Right lobe of liver (tissue), 6 donors: ENCODE results near the gene UNKL. TPM values are rescaled to one million over a fixed set of nuclear protein-coding genes. Genes with fewer than 3 reads are reported as not detected.

Source experiments
- ATAC-seq, 4 donors: fragments of 200-7000 bp; cut with Tn5 transposase; one replicate each; pipeline ENCODE4 v1.9.1; 2020; ENCODE audit warnings: mild to moderate bottlenecking in 4 of 4, moderate library complexity in 4 of 4
- DNase-seq, 3 donors: peaks; one replicate each; pipeline ENCODE4 v3.0.0-alpha.2; 2020
- H3K27ac ChIP-seq, 3 donors: fragments of 200-600 bp; one replicate each; pipeline ENCODE4 v1.8.0; 2022
- H3K27me3 ChIP-seq, 2 donors: fragments of 200-600 bp; one replicate each; pipeline ENCODE4 v1.8.0; 2022
- H3K36me3 ChIP-seq, 4 donors: fragments of 200-600 bp; sonication (generic) in 1 of 4; one replicate each; pipeline versions ENCODE4 v1.5.1 to v1.8.0; 2017 to 2022; ENCODE audit warnings: control low read depth in 1 of 4
- H3K4me1 ChIP-seq, 4 donors: fragments of 200-600 bp; sonication (generic) in 1 of 4; one replicate each; pipeline versions ENCODE4 v1.5.1 to v1.8.0; 2017 to 2022; ENCODE audit warnings: control low read depth in 1 of 4
- H3K4me3 ChIP-seq, 3 donors: fragments of 200-600 bp; one replicate each; pipeline ENCODE4 v1.8.0; 2022
- H3K9me3 ChIP-seq, 4 donors: fragments of 200-600 bp; sonication (generic) in 1 of 4; one replicate each; pipeline versions ENCODE4 v1.5.1 to v1.8.0; 2017 to 2022; ENCODE audit warnings: control low read depth in 1 of 4
- POLR2A ChIP-seq: fragments of 450-650 bp; IDR thresholded peaks from one replicate; pipeline ENCODE4 v1.6.1; 2017; ENCODE audit warnings: antibody characterized with exemption, mild to moderate bottlenecking
- WGBS: methylation state at CpG from one replicate; pipeline ENCODE4 v1.1.6; 2018; ENCODE audit warnings: low coverage, low lambda C conversion rate; ENCODE audit not compliant: insufficient coverage; ENCODE audit errors: missing lambda C conversion rate; 5-methylcytosine and 5-hydroxymethylcytosine counted together
- intact Hi-C, 2 donors: fragments of 100-400 bp; cut with DNase I; formaldehyde crosslinking; loops; one replicate each; pipeline versions ENCODE4 v1.11.2 to v1.14.1; 2022
- total RNA-seq, 6 experiments: library from RNA; depleted of rRNA in 2 of 6; stranded (reverse); fragments of >200 nt in 2 of 6; fragmentation: NEBNext Ultra II Directional in 3 of 6; extraction: Animal tissue kit (Norgen Biotek cat#: 25700) in 3 of 6; gene quantifications; one replicate each; pipeline versions ENCODE4 v1.1.0 to v1.2.4, GENCODE V29; 2016 to 2023
- TF ChIP-seq, protein P1 (sequence below), 4 donors: fragments of 200-600 bp in 3 of 4; fragments of 450-650 bp in 1 of 4; IDR thresholded peaks; one replicate each; pipeline versions ENCODE4 v1.5.1 to v1.8.0; 2016 to 2022; ENCODE audit warnings: antibody characterized with exemption in 4 of 4, mild to moderate bottlenecking in 2 of 4
- donor health status: DM: no; HTN: yes; CAD: no.
- donor health status: DM: no; HTN: no; CAD: no.
- donor health status: DM: no; HTN: no; CAD: no.
- donor health status: DM: no; HTN: yes; CAD: no.
- donor health status: DM: no; HTN: yes; CAD: no.

Gene UNKL
- total RNA-seq, 6 experiments from 2014 or later, result 9.0 to 14.2 (median 12.0) TPM

DNA sequence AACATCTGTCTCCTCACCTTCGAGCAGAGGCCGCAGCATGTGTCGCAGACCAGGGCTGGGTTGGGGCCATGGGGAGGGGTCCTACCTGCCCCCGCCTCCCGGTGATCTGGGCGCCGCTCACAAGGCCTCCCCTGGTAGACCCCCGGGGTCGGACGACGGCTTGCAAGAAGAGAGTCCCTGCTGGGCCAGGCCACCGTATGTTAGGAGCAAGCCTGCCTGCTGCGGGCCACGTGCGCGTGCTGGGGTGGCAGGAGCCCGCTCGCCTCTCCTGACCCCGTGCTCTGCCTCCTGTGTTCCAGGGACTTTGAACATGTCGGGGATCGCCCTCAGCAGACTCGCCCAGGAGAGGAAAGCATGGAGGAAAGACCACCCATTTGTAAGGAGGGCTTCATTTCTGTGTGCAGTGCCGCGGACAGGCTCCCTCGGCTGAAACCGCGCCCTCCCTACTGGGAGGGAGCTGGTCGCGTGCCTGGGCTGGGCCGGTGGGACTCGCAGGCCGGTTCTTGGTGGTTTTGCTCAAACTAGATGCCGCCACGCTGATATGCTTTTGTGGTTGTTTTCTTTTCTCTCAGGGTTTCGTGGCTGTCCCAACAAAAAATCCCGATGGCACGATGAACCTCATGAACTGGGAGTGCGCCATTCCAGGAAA, 100.7 kb downstream of the UNKL start:
- TF ChIP-seq, protein P1, sequence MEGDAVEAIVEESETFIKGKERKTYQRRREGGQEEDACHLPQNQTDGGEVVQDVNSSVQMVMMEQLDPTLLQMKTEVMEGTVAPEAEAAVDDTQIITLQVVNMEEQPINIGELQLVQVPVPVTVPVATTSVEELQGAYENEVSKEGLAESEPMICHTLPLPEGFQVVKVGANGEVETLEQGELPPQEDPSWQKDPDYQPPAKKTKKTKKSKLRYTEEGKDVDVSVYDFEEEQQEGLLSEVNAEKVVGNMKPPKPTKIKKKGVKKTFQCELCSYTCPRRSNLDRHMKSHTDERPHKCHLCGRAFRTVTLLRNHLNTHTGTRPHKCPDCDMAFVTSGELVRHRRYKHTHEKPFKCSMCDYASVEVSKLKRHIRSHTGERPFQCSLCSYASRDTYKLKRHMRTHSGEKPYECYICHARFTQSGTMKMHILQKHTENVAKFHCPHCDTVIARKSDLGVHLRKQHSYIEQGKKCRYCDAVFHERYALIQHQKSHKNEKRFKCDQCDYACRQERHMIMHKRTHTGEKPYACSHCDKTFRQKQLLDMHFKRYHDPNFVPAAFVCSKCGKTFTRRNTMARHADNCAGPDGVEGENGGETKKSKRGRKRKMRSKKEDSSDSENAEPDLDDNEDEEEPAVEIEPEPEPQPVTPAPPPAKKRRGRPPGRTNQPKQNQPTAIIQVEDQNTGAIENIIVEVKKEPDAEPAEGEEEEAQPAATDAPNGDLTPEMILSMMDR (IDR thresholded peaks at IDR 0.05), result no peak
- no peak for TF ChIP-seq POLR2A
- ATAC-seq, result no peak
- H3K9me3 ChIP-seq, result no peaks in the 10 kb centered on the region
- 100% methylated on average over 1 of the region's 38 CpGs for WGBS
- no peak overlapping the region for H3K4me3 ChIP-seq
- H3K4me1 ChIP-seq, result peaks cover 0 to 24% (median 11%) of the 10 kb centered on the region in 4 donors
- peaks cover 0 to 55% (median 24%) of the 10 kb centered on the region in 4 donors for H3K36me3 ChIP-seq
- no peaks in the 10 kb centered on the region for H3K27me3 ChIP-seq
- peak in 1 of 3 donors; percentile 48 for DNase-seq
- no peak overlapping the region for H3K27ac ChIP-seq
- intact Hi-C loops, result no loop called here

Other genes with a start within 250 kb of the UNKL start
- gene TPSG1, start 189.4 kb downstream of the UNKL start, total RNA-seq, result under 1 TPM in 3 of 6 experiments, not detected in 3; 0.20 to 0.43 (median 0.43) TPM
- gene TPSB2, start 184.5 kb downstream of the UNKL start, total RNA-seq, result 1 to 10 TPM in 2 of 6 experiments, under 1 TPM in 2, not detected in 2; 0.24 to 1.6 (median 0.83) TPM
- gene TPSAB1, start 174.0 kb downstream of the UNKL start, total RNA-seq, result 1 to 10 TPM in 1 of 6 experiments, under 1 TPM in 4, not detected in 1; 0.39 to 1.1 (median 0.81) TPM
- gene TPSD1, start 158.6 kb downstream of the UNKL start, total RNA-seq, result not detected
- gene UBE2I, start 105.1 kb downstream of the UNKL start, total RNA-seq, result 10 to 100 TPM; 25.0 to 48.0 (median 39.3) TPM
- gene BAIAP3, start 81.1 kb downstream of the UNKL start, total RNA-seq, result 1 to 10 TPM; 5.4 to 7.6 (median 5.8) TPM
- gene TSR3, start 62.8 kb downstream of the UNKL start, total RNA-seq, result 10 to 100 TPM; 20.7 to 66.5 (median 24.5) TPM
- gene GNPTG, start 62.8 kb downstream of the UNKL start, total RNA-seq, result 10 to 100 TPM; 44.3 to 72.8 (median 63.0) TPM
- 10 to 100 TPM in 1 of 6 experiments, 1 to 10 TPM in 5; 5.6 to 11.5 (median 6.0) TPM for gene UQCC4, start 6.0 kb upstream of the UNKL start, total RNA-seq
- gene PERCC1, start 16.4 kb upstream of the UNKL start, total RNA-seq, result not detected
- gene CCDC154, start 29.9 kb upstream of the UNKL start, total RNA-seq, result 1 to 10 TPM in 2 of 6 experiments, under 1 TPM in 3, not detected in 1; 0.25 to 1.7 (median 0.79) TPM
- gene CLCN7, start 60.3 kb upstream of the UNKL start, total RNA-seq, result 10 to 100 TPM; 36.0 to 50.8 (median 40.8) TPM
- gene PTX4, start 74.2 kb upstream of the UNKL start, total RNA-seq, result not detected
- 10 to 100 TPM in 5 of 6 experiments, 1 to 10 TPM in 1; 9.5 to 31.0 (median 20.8) TPM for gene TELO2, start 78.7 kb upstream of the UNKL start, total RNA-seq
- 10 to 100 TPM in 2 of 6 experiments, 1 to 10 TPM in 4; 4.7 to 18.7 (median 8.9) TPM for gene TMEM204, start 119.0 kb upstream of the UNKL start, total RNA-seq
- 1 to 10 TPM; 2.9 to 8.9 (median 5.4) TPM for gene IFT140, start 197.4 kb upstream of the UNKL start, total RNA-seq
- 1 to 10 TPM; 2.9 to 8.4 (median 5.8) TPM for gene CRAMP1, start 197.7 kb upstream of the UNKL start, total RNA-seq